Right lobe of liver (tissue), 4 donors: ENCODE results near the gene RDX.

Experiments used
- CTCF ChIP-seq, 4 donors: fragments of 200-600 bp in 3 of 4; fragments of 450-650 bp in 1 of 4; IDR thresholded peaks; one replicate each; pipeline versions ENCODE4 v1.5.1 to v1.8.0; 2016 to 2022; ENCODE audit warnings: antibody characterized with exemption in 4 of 4, mild to moderate bottlenecking in 2 of 4
- POLR2A ChIP-seq: fragments of 450-650 bp; IDR thresholded peaks from one replicate; pipeline ENCODE4 v1.6.1; 2017; ENCODE audit warnings: antibody characterized with exemption, mild to moderate bottlenecking
- donor health status: DM: no; HTN: no; CAD: no.
- donor health status: DM: no; HTN: no; CAD: no.
- donor health status: DM: no; HTN: yes; CAD: no.

GRCh38 chr11:110345743-110346142 is 49.3 kb upstream of the RDX start:
- TF ChIP-seq CTCF (IDR thresholded peaks at IDR 0.05) (peak in 1 of 4 donors; percentile 18), POLR2A (peak; percentile 16)
